Measurements from ENCODE around the gene GNB4. TPM values are rescaled to one million over a fixed set of nuclear protein-coding genes. Genes with fewer than 3 reads are reported as not detected.

GNB4 gene
- total RNA-seq, 1 donor from 2014 or later: 11.9 TPM

DNA sequence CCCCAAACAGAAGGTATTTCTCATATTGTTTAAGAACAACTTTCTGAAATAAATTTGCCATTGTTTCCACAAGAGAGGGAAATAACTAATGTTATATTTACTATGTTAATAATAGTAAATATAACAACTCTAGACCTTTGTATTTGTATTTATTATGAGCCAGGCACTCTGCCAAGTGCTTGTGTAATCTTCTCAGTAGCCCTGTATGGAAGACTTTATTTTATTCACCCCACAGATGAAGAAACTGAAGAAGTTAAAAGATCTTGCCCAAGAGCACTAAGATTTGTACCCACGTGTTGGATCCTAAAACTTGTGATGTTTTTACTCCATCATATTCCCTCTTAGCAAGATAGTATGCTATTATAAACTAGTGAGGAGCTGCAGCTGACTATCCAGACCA is 12.0 kb upstream of the GNB4 start:
- Histone ChIP-seq H3K27ac (replicated peaks) (no peak overlapping the region), H3K4me1 (no peaks in the 10 kb centered on the region), H3K27me3 (ENCODE audit: low read depth) (no peaks in the 10 kb centered on the region), H3K9me3 (replicated peaks) (no peaks in the 10 kb centered on the region), H3K36me3 (no peaks in the 10 kb centered on the region), H3K4me3 (no peak overlapping the region)
- intact Hi-C loops (cut with micrococcal nuclease): no loop called here
- no peak for DNase-seq
- TF ChIP-seq, protein P1, sequence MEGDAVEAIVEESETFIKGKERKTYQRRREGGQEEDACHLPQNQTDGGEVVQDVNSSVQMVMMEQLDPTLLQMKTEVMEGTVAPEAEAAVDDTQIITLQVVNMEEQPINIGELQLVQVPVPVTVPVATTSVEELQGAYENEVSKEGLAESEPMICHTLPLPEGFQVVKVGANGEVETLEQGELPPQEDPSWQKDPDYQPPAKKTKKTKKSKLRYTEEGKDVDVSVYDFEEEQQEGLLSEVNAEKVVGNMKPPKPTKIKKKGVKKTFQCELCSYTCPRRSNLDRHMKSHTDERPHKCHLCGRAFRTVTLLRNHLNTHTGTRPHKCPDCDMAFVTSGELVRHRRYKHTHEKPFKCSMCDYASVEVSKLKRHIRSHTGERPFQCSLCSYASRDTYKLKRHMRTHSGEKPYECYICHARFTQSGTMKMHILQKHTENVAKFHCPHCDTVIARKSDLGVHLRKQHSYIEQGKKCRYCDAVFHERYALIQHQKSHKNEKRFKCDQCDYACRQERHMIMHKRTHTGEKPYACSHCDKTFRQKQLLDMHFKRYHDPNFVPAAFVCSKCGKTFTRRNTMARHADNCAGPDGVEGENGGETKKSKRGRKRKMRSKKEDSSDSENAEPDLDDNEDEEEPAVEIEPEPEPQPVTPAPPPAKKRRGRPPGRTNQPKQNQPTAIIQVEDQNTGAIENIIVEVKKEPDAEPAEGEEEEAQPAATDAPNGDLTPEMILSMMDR (IDR thresholded peaks at IDR 0.05; ENCODE audit: borderline replicate concordance): no peak

DNA sequence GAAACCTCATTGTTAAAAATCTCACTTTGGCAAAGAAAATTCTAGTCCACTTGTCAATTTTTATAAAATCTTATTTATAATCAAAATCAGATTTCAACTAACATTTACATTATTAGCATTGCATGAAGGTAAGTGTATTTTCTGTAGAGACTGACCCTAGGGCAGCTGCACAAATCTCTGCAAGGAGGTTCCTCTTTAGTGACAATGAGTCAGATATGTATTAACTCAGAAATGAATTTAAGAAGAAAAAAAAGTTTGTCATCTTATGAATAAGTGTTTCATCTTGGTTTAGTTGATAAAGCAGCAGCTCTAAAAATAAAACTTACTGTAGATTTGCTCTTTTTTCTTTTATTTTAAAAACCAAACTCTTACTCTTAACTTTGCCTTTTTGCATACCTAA is 9.0 kb upstream of the GNB4 start:
- no peaks in the 10 kb centered on the region for H3K36me3 ChIP-seq
- H3K27me3 ChIP-seq (ENCODE audit: low read depth): no peaks in the 10 kb centered on the region
- H3K4me1 ChIP-seq: peaks cover under 1% of the 10 kb centered on the region
- DNase-seq: no peak
- TF ChIP-seq, protein P1 (IDR thresholded peaks at IDR 0.05; ENCODE audit: borderline replicate concordance): no peak
- no peak overlapping the region for H3K27ac ChIP-seq (replicated peaks)
- no peaks in the 10 kb centered on the region for H3K9me3 ChIP-seq (replicated peaks)
- intact Hi-C loops (cut with micrococcal nuclease): no loop called here
- no peak overlapping the region for H3K4me3 ChIP-seq

DNA sequence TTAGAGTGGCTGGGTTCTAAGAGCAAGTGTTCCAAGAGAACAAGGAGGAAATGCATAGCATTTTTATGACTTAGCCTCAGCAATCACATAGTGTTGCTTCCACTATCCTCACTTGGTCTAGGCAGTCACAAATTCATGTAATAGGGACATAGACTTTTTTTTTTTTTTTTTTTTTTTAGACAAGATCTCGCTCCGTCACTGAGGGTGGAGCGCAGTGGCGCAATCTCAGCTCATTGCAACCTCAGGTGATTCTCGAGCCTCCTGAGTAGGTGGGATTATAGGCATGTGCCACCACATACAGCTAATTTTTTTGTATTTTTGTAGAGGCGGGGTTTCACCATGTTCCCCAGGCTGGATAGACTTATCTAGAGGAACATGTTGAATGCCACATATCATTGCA is 4.7 kb upstream of the GNB4 start:
- H3K36me3 ChIP-seq: no peaks in the 10 kb centered on the region
- DNase-seq: no peak
- H3K9me3 ChIP-seq (replicated peaks): no peaks in the 10 kb centered on the region
- intact Hi-C loops (cut with micrococcal nuclease): no loop called here
- H3K27me3 ChIP-seq (ENCODE audit: low read depth): no peaks in the 10 kb centered on the region
- H3K4me3 ChIP-seq: no peak overlapping the region
- TF ChIP-seq, protein P1 (IDR thresholded peaks at IDR 0.05; ENCODE audit: borderline replicate concordance): no peak
- no peak overlapping the region for H3K27ac ChIP-seq (replicated peaks)
- peaks cover 22% of the 10 kb centered on the region for H3K4me1 ChIP-seq

DNA sequence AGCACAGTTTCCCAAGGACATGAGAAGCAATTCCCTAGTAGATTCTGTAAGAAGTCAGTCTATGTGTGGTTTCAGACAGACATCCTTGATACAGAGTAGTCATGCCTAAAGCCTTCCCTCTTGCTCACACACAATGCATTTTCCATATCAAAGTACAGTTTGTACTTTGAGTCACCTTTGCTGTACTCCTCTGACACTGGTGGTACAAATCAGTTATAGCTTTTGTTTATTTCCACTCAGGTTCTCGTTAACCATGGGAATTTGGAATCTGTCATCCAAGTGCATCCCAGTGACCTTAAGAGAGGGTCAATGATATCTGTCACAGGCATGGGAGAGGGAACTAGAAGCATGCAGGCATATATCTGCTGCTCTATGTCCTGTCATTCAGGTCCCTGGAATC is 3.6 kb upstream of the GNB4 start:
- TF ChIP-seq, protein P1 (IDR thresholded peaks at IDR 0.05; ENCODE audit: borderline replicate concordance): no peak

DNA sequence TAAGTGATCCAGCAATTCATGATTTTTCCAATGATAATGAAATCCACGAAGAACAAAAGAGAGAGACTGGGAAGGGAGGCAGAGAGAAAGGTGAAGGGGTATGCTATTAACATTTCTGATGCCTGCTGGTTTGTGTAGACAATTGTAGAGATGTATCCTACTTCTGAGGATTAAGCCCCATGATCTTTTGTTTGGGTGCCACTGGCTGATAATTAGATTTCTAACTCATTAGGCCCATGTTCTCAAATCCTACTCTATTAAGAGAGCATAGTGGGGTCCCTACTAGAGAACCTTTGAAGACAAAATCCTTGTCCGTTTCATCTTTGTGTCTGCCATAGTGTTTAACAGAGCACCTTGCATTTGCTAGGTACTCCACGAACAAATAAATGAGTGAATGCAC is 2.7 kb upstream of the GNB4 start:
- peaks cover 38% of the 10 kb centered on the region for H3K4me1 ChIP-seq
- TF ChIP-seq, protein P1 (IDR thresholded peaks at IDR 0.05; ENCODE audit: borderline replicate concordance): no peak
- no peaks in the 10 kb centered on the region for H3K27me3 ChIP-seq (ENCODE audit: low read depth)
- H3K9me3 ChIP-seq (replicated peaks): no peaks in the 10 kb centered on the region
- H3K27ac ChIP-seq (replicated peaks): no peak overlapping the region
- intact Hi-C loops (cut with micrococcal nuclease): no loop called here
- H3K36me3 ChIP-seq: no peaks in the 10 kb centered on the region
- no peak overlapping the region for H3K4me3 ChIP-seq
- DNase-seq: no peak

More for the DNA sequence above, 3.6 kb upstream of the GNB4 start:
- no peak for DNase-seq
- intact Hi-C loops (cut with micrococcal nuclease): no loop called here
- H3K27me3 ChIP-seq (ENCODE audit: low read depth): no peaks in the 10 kb centered on the region
- H3K4me1 ChIP-seq: peaks cover 29% of the 10 kb centered on the region
- no peak overlapping the region for H3K27ac ChIP-seq (replicated peaks)
- H3K4me3 ChIP-seq: no peak overlapping the region
- no peaks in the 10 kb centered on the region for H3K9me3 ChIP-seq (replicated peaks)
- no peaks in the 10 kb centered on the region for H3K36me3 ChIP-seq

DNA sequence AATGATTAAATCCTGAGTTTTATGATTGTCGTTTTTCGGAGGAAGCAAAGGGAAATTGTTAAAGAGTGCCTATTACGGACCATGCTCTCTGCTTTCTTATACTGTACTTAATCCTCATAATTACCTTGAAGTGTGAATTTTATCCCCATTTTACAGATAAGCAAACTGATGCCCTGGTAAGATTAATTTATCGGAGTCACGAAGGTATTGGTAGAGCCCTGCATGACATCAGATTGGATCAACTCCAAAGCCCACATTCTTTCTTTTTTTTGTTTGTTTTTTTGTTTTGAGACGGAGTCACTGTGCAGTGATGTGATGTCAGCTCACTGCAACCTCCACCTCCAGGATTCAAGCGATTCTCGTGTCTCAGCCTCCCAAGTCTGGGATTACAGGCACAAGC is 1.6 kb upstream of the GNB4 start:
- intact Hi-C loops (cut with micrococcal nuclease): no loop called here
- no peaks in the 10 kb centered on the region for H3K27me3 ChIP-seq (ENCODE audit: low read depth)
- H3K27ac ChIP-seq (replicated peaks): peak overlapping the region; percentile 96
- H3K36me3 ChIP-seq: no peaks in the 10 kb centered on the region
- TF ChIP-seq, protein P1 (IDR thresholded peaks at IDR 0.05; ENCODE audit: borderline replicate concordance): no peak
- no peaks in the 10 kb centered on the region for H3K9me3 ChIP-seq (replicated peaks)
- no peak for DNase-seq
- peaks cover 49% of the 10 kb centered on the region for H3K4me1 ChIP-seq
- H3K4me3 ChIP-seq: no peak overlapping the region

Data from left ventricle myocardium inferior (tissue), 1 donor.